ENCODE measurements around the gene SLC49A3. TPM values are rescaled to one million over a fixed set of nuclear protein-coding genes. Genes with fewer than 3 reads are reported as not detected.
A peak's percentile ranks its signal among the peaks of the same experiment; 100 is the strongest.

Gene SLC49A3
- total RNA-seq, 1 donor from 2014 or later: 0.53 TPM

DNA sequence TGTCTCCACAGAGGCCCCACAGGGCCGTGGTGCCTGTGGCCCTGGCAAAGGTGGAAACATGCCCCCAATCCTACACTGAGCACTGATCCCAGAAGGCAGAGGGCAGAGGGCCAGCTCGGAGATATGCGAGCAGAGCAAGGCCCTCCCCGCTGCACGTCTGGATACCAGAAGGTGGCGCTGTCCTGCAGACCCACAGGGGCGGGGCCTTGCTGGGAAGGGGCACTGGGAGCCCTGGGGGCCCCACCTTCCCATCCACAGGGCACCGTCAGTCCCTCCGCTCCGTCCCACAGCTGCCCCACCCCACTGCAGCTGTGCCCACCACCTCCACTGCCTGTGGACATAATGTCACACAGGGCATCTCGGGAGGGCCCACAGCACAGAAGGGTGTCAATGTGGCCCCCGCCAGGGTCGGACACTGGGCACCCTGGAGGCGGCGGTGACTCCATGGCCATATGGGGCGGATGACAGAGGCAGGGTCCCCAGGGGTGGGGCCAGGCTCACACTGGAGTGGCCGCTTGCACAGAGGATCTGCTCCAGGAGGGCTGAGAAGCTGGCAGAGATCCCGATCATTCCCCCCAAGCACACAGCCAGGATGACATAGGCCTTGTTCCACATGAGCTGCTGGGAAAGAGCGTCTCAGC is 4.8 kb downstream of the SLC49A3 start:
- no peaks in the 10 kb centered on the region for H3K27me3 ChIP-seq (ENCODE audit: control insufficient read depth, insufficient read depth, low read length)
- no peak overlapping the region for H3K4me3 ChIP-seq (ENCODE audit: low read depth, low read length)
- H3K36me3 ChIP-seq (ENCODE audit: control insufficient read depth, insufficient read depth, low read length): no peaks in the 10 kb centered on the region
- TF ChIP-seq, protein P1, sequence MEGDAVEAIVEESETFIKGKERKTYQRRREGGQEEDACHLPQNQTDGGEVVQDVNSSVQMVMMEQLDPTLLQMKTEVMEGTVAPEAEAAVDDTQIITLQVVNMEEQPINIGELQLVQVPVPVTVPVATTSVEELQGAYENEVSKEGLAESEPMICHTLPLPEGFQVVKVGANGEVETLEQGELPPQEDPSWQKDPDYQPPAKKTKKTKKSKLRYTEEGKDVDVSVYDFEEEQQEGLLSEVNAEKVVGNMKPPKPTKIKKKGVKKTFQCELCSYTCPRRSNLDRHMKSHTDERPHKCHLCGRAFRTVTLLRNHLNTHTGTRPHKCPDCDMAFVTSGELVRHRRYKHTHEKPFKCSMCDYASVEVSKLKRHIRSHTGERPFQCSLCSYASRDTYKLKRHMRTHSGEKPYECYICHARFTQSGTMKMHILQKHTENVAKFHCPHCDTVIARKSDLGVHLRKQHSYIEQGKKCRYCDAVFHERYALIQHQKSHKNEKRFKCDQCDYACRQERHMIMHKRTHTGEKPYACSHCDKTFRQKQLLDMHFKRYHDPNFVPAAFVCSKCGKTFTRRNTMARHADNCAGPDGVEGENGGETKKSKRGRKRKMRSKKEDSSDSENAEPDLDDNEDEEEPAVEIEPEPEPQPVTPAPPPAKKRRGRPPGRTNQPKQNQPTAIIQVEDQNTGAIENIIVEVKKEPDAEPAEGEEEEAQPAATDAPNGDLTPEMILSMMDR (IDR thresholded peaks at IDR 0.05; ENCODE audit: insufficient read depth, low read length, severe bottlenecking): peak; percentile 81
- DNase-seq (ENCODE audit: low read depth) (peak; percentile 29), FAIRE-seq (no peak)

- FAIRE-seq: no peak
- H3K4me3 ChIP-seq (ENCODE audit: low read depth, low read length): no peak overlapping the region
- no peaks in the 10 kb centered on the region for H3K27me3 ChIP-seq (ENCODE audit: control insufficient read depth, insufficient read depth, low read length)
- TF ChIP-seq, protein P1 (IDR thresholded peaks at IDR 0.05; ENCODE audit: insufficient read depth, low read length, severe bottlenecking): no peak
- DNase-seq (ENCODE audit: low read depth): no peak
- no peaks in the 10 kb centered on the region for H3K36me3 ChIP-seq (ENCODE audit: control insufficient read depth, insufficient read depth, low read length)
These were observed 5.6 kb downstream of the SLC49A3 start for GRCh38 chr4:683247-683897.

- FAIRE-seq: no peak
- TF ChIP-seq, protein P1 (IDR thresholded peaks at IDR 0.05; ENCODE audit: insufficient read depth, low read length, severe bottlenecking): no peak
- Histone ChIP-seq H3K27me3 (ENCODE audit: control insufficient read depth, insufficient read depth, low read length) (no peaks in the 10 kb centered on the region), H3K4me3 (ENCODE audit: low read depth, low read length) (no peak overlapping the region), H3K36me3 (ENCODE audit: control insufficient read depth, insufficient read depth, low read length) (no peaks in the 10 kb centered on the region)
- DNase-seq (ENCODE audit: low read depth): no peak
These were observed 6.3 kb downstream of the SLC49A3 start for GRCh38 chr4:682490-683172.

- no peak for FAIRE-seq
- Histone ChIP-seq H3K4me3 (ENCODE audit: low read depth, low read length) (no peak overlapping the region), H3K36me3 (ENCODE audit: control insufficient read depth, insufficient read depth, low read length) (no peaks in the 10 kb centered on the region), H3K27me3 (ENCODE audit: control insufficient read depth, insufficient read depth, low read length) (no peaks in the 10 kb centered on the region)
- TF ChIP-seq, protein P1 (IDR thresholded peaks at IDR 0.05; ENCODE audit: insufficient read depth, low read length, severe bottlenecking): no peak
- no peak for DNase-seq (ENCODE audit: low read depth)
These were observed 7.1 kb downstream of the SLC49A3 start for GRCh38 chr4:681736-682451.

- Histone ChIP-seq H3K36me3 (ENCODE audit: control insufficient read depth, insufficient read depth, low read length) (no peaks in the 10 kb centered on the region), H3K4me3 (ENCODE audit: low read depth, low read length) (peak overlapping the region; percentile 38)
- FAIRE-seq: no peak
These were observed 7.9 kb downstream of the SLC49A3 start for GRCh38 chr4:680928-681645.

More at GRCh38 chr4:680928-681645, 7.9 kb downstream of the SLC49A3 start:
- TF ChIP-seq, protein P1 (IDR thresholded peaks at IDR 0.05; ENCODE audit: insufficient read depth, low read length, severe bottlenecking): no peak
- H3K27me3 ChIP-seq (ENCODE audit: control insufficient read depth, insufficient read depth, low read length): no peaks in the 10 kb centered on the region
- DNase-seq (ENCODE audit: low read depth): no peak
